HG03280 (cell line): ENCODE data around the gene ACACB.

ENCODE experiments used
- ATAC-seq: cut with Tn5 transposase; IDR thresholded peaks from one replicate; pipeline ENCODE4 v1.9.1; 2021; ENCODE audit warnings: mild to moderate bottlenecking, moderate library complexity; ENCODE audit not compliant: unreplicated experiment

The ACACB gene

GRCh38 chr12:109247831-109248654, 131.7 kb downstream of the ACACB start:
- no peak for ATAC-seq

DNA sequence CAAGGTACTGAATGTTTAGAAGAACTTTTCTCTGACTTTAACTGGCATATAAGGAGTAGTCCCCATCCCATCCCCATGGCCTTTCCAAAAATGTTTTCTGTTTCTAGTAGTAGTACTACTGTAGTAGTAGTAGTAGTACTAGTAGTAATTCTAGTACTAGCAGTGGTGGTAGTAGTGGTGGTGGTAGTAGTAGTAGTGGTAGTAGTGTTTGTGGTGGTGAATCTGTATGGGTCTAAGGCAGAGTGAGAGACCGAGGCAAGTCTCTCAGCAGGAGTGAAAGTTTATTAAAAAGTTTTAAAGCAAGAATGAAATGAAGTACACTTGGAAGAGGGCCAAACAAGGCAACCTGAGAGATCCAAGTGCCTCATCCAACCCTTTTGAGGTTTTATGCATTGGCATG, 134.1 kb downstream of the ACACB start:
- no peak for ATAC-seq

- no peak for ATAC-seq
Measured at GRCh38 chr12:109252799-109253198, 136.4 kb downstream of the ACACB start.

- ATAC-seq, result no peak
Measured at GRCh38 chr12:109253913-109254544, 137.6 kb downstream of the ACACB start.

GRCh38 chr12:109255377-109255776, 139.0 kb downstream of the ACACB start:
- no peak for ATAC-seq

- no peak for ATAC-seq
Measured at GRCh38 chr12:109256011-109256410, 139.6 kb downstream of the ACACB start.

GRCh38 chr12:109258201-109258600, 141.8 kb downstream of the ACACB start:
- no peak for ATAC-seq

GRCh38 chr12:109258607-109259544, 142.5 kb downstream of the ACACB start:
- ATAC-seq, result no peak

GRCh38 chr12:109259545-109259895, 143.1 kb downstream of the ACACB start:
- ATAC-seq, result no peak

- no peak for ATAC-seq
Measured at GRCh38 chr12:109261087-109261486, 144.7 kb downstream of the ACACB start.

DNA sequence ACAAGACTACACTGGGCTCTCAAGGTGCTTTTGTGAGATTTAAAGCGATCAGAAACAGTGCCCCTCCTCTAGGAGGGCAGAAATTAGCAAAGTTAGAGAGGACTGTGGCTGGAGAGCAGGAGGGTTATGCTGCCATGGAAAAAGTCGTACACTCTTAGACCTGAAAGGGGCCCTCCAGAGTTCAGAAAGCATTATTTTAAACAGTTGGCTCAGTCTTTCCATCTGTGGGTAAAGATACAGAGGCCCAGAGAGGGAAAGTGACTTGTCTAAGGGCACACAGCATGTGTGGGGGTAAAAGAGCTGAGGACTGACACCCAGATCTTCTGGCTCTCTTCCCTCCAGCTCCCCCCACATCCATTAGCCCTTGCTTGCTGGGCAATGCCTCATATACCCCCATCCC, 145.6 kb downstream of the ACACB start:
- ATAC-seq, result no peak

- ATAC-seq, result no peak
Measured at GRCh38 chr12:109263439-109263838, 147.1 kb downstream of the ACACB start.

DNA sequence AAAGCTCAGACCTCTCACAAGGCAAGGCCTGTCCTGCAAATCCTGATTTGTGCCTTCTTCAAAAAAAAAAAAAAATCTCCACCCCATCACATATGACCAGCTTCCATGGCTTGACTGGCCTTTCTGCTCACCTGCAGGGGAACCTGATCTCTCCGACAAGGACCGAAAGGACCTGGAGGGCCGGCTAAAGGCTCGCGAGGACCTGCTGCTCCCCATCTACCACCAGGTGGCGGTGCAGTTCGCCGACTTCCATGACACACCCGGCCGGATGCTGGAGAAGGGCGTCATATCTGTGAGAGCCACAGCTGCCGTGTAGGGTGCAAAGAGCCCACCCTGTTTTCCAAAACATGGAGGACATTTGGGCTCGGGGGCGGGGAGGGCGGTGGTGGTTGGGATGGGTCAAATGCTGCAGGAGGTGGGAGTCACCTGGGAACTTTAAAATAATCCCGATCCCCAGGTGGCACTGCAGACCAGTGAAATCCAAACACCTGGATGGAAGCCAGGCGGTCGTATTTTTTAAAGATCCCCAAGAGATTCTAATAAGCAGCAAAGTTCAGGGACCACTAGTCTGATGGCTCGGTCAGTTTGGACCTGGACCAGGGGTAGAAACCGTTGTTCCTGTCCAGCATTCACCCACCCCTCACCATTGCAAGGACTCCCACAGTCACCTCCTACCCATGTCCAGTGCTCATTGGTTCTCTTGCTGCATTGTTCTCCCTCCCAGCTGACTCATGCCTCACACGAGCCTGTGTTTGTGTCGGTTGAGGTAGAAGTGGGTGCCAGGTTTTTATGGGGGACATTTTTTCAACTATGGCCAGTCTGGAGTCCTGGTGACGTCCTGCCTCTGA, 147.9 kb downstream of the ACACB start:
- ATAC-seq, result no peak

- no peak for ATAC-seq
Measured at GRCh38 chr12:109264943-109265650, 148.7 kb downstream of the ACACB start.

DNA sequence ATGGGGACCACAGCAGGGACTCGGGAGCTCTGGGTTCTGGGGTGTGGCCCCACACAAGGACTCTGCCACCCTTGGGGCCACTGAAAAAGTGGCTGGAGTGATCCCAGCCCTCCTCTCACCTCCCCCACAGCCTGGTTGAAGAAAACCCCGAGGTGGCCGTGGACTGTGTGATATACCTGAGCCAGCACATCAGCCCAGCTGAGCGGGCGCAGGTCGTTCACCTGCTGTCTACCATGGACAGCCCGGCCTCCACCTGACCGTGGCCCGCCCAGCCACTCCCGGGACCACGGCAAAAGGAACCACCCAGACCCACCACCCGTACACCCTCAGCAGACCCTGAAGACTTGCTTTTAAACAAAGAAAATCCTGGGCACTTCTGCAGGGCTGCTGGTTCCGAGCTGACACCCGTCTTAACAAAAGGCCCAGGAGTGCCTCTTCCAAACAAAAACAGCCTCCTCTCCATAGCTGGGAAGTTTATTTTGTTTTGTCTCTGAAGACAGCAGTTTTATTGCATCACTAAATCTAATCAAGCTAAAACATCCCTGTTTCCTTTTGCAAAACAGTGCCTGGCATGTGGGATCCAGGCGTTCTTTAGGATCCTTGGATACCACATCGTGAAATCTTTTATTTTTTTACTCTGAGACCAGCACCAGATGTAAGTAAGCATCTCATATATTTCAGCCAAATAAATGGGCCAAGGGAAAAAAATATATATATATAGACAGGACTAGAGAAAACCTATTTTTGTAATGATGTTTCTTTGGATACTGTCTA, 149.9 kb downstream of the ACACB start:
- ATAC-seq, result no peak

GRCh38 chr12:109267361-109267760, 151.0 kb downstream of the ACACB start:
- ATAC-seq, result no peak

- no peak for ATAC-seq
Measured at GRCh38 chr12:109268896-109269295, 152.5 kb downstream of the ACACB start.

- ATAC-seq, result no peak
Measured at GRCh38 chr12:109269428-109269827, 153.0 kb downstream of the ACACB start.

GRCh38 chr12:109270494-109270893, 154.1 kb downstream of the ACACB start:
- no peak for ATAC-seq
